CD1c-positive myeloid dendritic cell (primary cell): ENCODE results near the gene ABAT.
"Not testable (repeated sequence)": the region's sequence is repeated elsewhere in the genome, so short reads cannot be mapped to it uniquely, and the experiment has no call there.

ENCODE experiments used
- DNase-seq: peaks from one replicate; pipeline ENCODE4 v3.0.0-alpha.2; 2016; ENCODE audit errors: extremely low spot score

The ABAT gene

DNA sequence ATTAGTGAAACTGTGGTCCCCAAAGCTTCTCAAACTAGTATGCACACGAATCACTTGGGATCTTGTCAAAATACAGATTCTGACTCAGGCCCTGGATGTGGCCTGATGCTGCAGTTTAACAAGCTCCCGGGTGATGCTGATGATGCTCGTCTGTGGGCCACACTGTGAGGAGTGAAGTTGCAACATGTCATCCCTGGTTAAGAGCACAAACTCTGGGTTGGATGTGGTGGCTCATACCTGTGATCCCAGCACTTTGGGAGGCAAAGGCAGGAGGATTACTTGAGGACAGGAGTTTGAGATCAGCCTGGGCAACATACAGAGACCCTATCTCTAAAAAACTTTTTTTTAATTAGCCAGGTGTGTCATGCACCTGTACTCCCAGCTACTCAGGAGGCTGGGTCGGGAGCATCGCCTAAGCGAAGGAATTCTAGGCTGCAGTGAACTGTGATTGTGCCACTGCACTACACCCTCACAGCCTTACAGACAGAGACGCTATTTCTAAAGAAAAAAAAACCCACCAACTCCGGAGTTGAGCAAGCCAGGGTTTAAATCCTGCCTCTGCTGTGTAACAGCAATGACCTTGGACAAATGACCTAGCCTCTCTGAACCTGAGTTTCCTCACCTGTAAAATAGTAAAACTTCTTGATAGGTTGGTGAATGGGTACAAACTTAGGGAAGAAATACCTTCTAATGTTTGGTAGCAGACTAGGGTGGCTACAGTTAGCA, 24.4 kb upstream of the ABAT start:
- no peak for DNase-seq

DNA sequence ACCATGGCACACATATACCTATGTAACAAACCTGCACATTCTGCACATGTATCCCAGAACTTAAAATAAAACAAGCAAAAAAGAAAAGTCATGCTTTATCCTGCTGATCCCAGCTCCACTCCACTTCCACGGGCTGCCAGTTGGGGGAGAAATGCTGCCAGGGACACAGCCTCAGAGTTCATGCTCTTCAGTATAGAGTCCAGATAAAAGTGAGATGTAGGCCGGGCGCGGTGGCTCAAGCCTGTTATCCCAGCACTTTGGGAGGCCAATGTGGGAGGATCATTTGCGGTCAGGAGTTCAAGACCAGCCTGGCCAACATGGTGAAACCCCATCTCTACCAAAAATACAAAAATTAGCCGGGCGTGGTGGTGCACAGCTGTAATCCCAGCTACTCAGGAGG, 22.5 kb upstream of the ABAT start:
- not testable (repeated sequence) for DNase-seq

- peak; percentile 73 for DNase-seq
These were observed 19.2 kb upstream of the ABAT start for GRCh38 chr16:8655184-8655717.

DNA sequence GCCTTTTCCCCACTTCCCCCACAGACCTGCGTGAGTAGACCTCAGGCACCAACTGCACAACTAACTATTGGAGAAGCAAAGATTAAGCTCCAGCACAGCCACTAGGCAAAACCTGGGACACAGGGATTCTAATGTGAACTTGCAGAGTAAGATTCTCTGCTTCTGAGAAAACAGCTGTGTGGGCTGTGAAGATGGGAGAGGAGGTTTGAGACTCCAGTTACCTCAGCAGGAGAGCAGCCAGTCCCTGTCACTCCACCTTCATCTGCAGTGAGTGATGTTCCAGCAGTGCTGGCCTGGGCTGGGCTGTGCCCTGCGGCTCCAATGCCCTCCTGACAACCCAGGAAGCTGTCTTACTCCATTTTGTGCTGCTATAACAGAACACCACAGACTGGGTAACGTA, 18.0 kb upstream of the ABAT start:
- DNase-seq, result no peak

DNA sequence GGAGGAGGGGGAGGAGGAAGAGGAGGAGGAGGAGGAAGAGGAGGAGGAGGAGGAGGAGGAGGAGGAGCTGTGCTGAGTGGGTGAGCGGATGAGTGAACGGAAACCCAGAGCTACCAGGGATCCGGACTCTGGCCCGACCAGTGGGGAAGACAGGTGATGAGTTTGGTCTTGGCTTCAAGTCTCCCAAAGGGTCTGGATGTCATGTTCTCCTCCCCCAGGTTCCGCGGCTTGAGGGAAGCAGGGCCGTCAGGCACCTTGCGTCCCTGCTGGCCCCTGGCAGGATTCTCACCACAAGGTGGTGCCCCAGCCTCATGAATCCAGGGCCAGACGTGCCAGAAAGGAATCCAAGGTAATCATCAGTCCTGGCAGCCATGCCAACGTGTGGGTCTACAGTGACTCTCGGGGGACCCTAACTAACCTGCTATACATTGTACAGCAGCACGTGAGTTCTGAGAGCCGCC, 13.5 kb upstream of the ABAT start:
- DNase-seq, result peak; percentile 30

- no peak for DNase-seq
These were observed 12.7 kb upstream of the ABAT start for GRCh38 chr16:8661703-8662102.

DNA sequence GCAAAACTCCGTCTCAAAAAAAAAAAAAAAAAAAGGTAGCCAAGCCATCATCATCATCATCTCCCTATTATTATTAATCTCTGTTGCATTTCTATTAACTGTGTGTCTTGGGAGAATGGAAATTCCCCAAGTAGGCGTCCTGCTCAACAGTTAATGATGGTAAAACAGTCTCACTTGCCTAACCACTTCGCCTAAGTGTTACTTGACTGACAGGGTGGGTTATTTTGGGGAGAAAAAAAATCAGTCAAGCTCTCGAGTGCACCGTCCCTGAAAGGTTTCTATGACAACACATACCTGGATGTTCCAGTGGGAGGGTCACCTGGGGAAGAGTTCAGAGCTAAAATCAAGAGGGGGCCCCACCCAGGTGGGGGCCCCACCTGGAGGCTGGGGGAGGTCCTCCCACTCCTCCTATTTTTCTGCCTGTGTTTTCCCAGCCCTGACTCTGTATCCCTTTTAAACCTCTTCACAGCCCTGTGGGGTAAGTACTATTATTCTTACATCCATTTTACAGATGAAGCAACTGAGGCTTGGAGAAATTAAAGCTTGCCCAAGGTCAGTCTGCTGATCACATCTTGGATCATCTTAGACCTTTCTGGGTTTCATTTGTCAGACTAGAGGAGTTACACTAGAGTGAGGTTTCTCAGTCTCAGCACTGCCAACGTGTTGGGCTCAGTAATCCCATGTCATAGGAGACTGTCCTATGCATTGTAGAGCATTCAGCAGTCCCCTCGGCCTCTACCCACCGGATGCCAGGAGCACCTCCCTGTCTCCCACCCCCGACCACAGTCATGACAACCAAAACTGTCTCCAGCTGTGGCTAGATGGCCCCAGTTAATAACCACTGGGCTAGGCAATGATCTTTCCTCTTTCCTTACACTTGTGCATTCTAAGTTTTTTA, 11.0 kb upstream of the ABAT start:
- DNase-seq, result no peak

GRCh38 chr16:8665529-8665928, 8.9 kb upstream of the ABAT start:
- DNase-seq, result no peak

GRCh38 chr16:8667492-8667891, 6.9 kb upstream of the ABAT start:
- DNase-seq, result no peak

GRCh38 chr16:8668113-8668512, 6.3 kb upstream of the ABAT start:
- DNase-seq, result no peak

DNA sequence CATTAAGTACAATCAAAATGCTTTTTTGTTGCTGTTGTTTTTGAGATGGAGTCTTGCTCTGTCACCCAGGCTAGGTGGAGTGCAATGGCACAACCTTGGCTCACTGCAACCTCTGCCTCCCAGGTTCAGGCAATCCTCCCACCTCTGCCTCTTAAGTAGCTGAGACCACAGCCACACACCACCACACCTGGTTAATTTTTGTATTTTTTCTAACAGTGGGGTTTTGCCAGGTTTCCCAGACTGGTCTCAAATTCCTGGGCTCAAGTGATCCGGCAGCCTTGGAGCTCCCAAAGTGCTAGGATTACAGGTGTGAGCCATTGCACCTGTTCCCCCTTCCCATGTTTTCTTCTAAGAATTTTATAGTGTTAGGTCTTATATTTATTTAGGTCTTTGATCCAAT, 4.9 kb upstream of the ABAT start:
- DNase-seq, result no peak

GRCh38 chr16:8670014-8670560, 4.3 kb upstream of the ABAT start:
- DNase-seq, result no peak

DNA sequence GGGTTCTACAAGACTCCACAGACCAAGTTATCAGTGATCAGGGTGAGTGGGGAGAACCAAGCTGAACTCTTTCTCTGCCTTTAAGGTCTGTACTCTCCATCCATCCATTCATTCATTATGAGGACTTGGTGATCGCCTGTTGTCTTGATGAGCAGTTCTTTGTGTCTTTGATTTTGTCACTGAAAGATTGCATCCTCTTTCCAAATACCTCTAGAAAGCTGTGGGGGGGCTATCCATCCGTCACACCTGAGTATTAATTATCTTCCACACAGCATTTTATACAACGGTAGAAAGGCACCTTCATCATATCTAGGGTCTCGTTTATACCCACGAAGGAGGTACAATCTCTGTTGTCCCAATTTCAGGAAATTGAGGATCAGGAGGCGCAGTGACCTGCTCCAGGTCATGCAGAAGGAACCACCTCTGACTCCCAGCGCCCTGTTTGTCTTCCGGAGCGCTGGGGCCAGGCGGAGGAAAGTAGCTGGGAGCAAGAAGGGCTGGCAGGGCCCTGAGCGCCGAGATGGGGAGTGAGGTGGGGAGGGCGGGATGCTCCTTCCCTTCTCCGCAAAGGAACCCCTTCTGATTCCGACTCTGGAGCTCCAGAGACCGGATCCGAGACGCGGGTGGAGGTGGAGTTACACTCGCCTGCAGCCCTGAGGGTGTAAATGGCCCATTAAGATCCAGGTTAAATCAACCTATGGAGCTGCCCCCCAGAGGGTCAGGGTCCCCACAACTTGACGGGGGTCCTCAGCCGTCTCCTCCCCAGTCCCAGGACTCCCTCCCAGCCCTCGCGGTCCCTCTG, 605 bp upstream of the ABAT start:
- DNase-seq, result no peak

DNA sequence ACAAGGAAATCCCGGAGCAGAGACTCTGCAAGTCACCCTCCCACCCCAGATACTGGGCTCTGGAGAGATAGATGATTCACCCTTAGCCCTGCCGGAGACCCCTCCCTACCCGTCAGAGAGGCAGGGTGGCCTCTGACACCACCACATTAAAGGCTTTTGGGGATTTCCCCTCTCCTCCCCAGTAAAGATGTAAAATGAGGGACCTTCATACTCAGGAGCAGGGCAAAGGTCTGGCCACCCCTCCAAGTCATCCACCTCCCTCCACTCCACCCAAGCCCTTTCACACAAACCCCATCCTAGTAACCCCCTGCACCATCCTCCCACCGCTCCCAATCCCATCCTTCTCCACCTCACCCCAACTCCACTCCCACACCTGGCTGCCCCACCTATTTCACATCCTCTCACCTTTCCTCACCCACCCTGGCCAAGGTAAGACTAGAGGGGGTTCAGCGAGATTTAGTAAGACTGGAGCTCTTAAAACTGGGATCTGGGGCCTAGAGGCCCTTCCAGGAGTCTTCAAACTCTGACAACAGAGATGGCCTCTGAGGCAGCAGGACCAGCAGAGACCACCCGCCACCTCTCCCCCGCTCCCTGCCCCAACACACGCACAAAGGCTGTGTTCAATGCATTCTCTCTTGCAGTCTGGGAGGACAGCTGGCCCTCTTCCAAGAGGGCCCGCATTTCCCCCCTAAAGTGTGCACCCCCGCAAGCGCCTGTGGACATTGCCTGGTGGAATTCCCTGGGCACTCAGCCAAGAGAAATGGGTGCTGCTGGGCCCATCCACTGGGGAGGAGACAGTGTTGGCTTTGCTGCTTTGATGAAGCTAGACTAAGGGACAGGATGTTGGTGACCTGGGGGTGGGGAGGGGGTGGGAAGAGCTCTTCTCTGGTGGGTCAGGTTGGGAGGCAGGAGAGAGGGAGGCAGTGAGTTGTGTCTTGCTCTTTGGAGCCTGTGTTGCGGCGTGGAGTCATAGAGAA, 1.1 kb downstream of the ABAT start:
- DNase-seq, result no peak

- no peak for DNase-seq
These were observed 1.7 kb downstream of the ABAT start for GRCh38 chr16:8676160-8676547.

GRCh38 chr16:8676737-8677375, 2.4 kb downstream of the ABAT start:
- no peak for DNase-seq

- no peak for DNase-seq
These were observed 3.1 kb downstream of the ABAT start for GRCh38 chr16:8677481-8677880.

GRCh38 chr16:8678068-8678927, 3.9 kb downstream of the ABAT start:
- DNase-seq, result no peak

DNA sequence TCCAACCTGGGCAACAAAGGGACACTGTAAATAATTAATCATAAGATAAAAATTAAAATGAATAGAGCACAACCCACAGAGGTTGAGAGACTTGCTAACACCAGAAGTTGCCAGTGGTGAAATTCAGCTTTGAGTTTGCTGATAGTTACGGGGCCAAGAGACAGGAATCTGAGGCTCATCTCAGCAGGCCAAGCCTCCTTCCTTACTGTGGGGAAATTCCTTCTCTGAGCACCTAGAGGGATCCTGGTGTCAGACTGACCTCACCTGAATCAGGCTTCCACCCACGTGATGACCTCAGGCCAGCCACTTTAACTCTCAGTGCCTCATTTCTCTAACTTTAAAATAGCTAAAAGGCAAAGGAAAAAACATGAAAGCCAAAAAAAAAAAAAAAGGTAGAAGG, 4.7 kb downstream of the ABAT start:
- DNase-seq, result no peak
